HG03342 (cell line): Measurements from ENCODE around the gene ZNF536.

Source experiments
- ATAC-seq: cut with Tn5 transposase; IDR thresholded peaks from one replicate; pipeline ENCODE4 v1.9.1; 2021; ENCODE audit warnings: mild to moderate bottlenecking, moderate library complexity; ENCODE audit not compliant: unreplicated experiment

ZNF536 gene

DNA sequence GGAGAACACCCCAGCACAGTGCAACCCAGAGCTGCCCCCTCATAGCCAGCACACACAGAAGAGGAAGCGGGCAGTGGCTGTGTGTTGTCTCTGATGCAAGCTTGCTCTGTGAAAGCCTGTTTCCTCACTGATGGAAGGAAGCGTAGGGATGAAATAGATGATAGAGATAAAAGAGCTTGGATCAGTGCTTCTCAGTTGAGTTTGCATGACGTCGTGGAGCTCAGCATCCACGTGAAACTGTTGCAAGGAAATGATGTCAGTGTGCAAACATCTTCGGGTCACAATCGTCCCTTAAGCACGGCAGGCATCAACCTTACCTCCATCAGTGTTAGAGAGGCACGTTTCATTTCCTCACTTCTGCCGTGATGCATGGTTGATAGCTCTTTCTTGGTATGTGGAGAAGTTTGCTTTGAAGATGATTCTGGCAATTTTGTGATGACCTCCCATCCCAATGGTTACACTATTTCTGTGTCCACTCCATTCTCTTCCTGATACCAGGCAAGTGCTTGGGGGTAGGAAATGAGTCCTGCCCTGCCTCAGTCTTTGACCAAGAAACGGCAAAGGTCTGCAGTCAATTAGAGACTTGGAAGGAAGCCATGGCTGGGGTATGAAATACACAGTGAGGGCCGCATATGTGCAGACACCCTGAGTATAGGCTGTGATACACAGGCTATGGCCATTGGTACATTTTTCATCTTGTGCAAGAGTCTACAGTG is 183.0 kb downstream of the ZNF536 start:
- ATAC-seq: no peak

DNA sequence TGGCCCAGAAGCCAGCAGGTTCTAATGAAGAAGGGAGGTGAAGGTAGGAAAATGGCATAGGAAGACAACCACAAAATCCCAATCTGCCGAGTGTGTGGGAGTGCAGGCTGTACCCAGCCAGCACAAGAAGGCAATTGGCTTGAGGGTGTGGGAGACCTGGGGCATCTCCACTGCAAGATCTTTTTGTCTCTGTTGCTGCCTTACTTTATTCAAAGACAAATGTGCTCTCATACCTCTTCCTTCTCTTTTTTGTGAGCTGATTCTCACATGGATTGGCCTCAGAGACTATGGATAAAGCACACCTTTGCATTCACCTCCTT is 183.6 kb downstream of the ZNF536 start:
- ATAC-seq: no peak

DNA sequence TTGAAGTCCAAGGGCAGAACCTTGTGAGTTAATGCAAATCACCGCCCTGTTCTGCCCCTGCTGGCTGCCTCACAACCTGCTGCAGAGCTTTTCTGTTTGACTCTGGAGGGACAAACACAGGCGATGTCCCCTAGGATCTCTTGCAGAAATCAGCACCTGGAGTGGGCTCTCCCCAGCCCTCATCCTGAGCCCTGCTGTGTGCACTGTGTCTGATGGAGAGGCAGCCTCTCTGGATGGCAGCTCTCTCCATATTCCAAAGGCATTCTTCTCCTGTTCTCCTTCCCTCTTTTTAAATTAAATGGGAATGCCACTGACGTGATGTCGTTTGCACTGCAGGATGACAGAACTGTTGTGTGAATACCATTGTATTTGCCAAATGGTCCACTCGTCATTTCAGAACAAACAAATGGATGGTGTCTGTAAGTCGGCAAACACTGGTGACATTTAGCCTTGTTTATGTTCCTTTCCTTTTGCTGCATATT is 184.1 kb downstream of the ZNF536 start:
- ATAC-seq: no peak

DNA sequence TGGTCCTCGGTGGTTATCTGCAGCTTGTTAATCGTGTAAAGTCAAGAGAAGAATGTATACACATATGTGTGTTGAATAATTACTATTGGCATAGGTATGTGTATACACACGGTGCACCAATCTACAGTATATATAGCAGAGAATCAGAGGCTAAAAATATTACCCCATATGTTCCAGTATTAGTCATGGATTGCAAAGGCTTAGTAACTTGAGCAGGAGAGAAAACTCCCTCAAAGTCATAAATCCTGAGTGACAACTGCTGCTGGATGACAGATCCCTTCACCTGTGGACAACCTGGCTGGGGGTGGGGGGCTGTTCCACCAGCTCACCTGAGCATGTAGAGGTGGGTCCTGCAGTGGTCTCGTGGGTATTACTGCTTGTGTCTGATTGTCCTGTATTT is 185.0 kb downstream of the ZNF536 start:
- no peak for ATAC-seq

DNA sequence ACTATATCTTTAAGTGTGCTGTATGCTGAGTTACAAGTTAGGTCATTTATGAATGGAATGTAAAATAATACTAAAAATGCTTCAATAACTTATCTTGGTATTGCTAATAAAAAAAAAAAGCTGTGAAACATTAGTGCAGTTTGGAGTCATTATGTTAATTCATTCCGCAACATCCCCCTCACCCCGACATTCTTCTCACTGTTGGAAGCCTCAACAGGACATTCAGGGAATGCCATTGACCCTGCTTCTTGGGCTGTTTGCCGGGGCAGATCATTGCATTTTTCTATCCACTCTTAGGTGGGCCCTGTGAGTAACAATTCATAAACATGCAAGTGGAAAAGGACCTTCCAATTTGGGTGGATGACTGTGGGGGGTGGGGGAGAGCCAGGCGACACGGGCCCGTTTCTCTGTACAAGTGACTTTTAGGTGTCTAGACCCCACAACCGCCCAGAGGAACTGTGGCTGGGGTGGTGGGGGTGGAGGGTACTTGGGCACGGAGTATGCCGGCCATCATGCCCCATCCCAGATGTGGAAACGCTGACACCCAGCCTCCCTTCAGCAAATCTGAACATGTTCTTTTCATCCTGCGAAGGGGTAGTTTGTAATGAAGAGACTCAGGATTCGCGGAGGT is 185.9 kb downstream of the ZNF536 start:
- no peak for ATAC-seq

DNA sequence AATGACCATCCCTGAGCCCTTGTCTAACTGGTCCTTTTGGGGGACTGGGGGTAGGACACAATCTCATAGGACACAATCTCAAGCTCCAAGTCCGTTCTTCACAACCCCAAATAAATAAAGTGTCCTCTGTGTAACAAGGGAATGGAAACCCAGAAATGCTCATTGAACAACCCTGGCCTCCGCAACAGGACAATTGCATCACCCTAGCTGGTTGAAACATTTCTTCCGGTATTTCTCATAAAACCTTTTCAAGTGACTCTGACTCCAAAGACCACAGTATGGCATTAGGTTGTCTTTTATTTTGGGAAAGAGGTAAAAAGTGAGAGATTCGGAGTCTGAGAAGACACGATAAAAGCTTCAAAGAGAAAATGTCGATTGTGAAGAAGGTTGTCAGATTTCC is 186.6 kb downstream of the ZNF536 start:
- no peak for ATAC-seq

DNA sequence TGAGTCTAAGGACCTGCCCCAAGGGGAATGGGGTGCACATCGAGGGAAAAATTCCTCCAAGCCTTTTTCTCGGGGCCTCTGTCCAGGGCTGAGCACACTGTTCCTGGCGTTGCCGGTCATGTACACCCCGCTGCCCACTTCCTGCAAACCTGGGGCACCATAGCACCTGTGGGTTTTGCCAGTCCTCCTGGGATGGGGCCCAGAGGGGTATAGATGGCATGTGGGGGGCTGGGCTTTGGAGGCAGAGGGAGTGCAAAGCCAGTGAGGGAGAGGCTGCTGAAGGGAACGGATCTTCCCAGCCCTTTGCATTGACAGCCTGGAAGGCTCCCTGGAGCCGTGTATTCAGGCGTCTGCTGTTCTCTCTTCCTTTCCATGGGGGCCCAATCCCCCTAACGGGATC is 187.3 kb downstream of the ZNF536 start:
- ATAC-seq: no peak

DNA sequence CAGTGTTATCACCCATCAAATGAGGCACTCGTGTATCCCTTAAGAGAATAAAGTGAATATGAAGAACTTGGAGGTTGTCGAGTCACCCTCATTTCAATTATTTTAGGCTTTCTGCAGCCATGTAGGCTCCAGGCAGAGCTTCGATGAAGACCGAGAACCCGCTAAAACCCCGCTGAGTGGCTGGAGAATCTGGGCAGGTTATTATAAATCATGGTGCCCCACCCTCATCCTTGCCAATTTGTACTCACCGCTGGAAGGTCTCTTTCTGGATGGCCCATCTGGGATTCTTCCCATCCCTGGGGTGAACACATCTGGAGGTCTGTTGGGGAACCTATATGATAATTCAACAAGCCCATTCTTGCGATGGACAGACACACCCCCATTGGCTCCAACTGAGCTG is 190.8 kb downstream of the ZNF536 start:
- no peak for ATAC-seq

DNA sequence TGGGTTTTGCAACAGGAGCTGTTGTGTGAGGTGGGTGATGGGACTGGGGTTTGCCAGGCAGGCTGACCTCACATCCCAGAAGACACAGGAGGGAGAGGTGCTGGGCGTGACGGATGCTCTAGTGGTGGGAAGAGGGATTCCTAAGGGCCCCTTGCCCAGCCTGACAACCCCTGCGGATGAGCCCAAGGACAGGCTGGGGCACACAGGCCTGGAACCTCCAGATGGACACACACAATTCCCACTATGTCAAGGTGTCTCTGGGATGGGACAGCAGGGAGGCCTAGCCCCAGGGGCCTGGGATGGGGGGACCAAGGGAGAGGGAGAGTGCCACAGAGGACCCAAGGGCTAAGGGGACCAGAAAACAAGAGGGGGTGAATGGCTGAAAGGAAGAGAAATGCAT is 191.5 kb downstream of the ZNF536 start:
- ATAC-seq: no peak

DNA sequence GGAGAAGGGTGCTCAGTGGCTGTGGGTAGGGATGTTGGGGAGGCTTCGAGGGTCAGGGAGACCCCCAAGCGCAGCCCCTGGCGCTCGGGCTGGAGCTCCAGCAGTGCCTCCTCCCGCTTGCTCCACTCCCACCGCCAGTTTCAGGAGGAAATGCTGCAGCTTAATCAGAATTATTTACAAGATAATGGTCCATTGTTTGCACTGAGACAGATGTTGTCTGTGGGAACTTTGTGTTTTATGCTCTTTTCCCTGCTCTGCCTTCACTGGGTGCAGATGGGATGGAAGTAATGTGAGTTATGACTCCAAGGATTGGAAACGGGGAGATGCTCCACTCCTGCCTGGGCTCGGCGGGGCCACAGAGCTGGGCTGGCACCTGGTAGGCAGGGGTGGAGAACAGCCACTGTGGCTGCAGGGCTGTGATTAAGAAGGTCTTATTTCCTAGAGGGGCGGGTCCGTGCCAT is 192.4 kb downstream of the ZNF536 start:
- no peak for ATAC-seq

DNA sequence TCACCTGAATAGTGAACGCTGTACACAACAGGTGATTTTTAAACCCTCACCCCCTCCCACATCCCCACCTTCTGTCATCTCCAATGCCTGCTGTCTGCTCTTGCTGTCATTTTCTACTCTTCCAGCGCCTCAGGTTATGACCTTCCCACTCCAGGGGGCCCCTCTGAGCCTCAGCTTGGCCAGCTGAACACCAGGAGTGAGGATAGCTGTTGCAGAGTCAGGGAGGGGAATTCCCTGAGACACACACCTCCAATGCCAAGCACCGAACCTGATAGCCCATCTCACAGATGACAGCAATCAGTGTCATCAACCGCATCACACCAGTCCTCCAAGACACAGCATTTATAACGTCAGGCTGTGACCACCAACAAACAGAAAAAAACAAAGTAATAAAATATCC is 193.5 kb downstream of the ZNF536 start:
- ATAC-seq: no peak

DNA sequence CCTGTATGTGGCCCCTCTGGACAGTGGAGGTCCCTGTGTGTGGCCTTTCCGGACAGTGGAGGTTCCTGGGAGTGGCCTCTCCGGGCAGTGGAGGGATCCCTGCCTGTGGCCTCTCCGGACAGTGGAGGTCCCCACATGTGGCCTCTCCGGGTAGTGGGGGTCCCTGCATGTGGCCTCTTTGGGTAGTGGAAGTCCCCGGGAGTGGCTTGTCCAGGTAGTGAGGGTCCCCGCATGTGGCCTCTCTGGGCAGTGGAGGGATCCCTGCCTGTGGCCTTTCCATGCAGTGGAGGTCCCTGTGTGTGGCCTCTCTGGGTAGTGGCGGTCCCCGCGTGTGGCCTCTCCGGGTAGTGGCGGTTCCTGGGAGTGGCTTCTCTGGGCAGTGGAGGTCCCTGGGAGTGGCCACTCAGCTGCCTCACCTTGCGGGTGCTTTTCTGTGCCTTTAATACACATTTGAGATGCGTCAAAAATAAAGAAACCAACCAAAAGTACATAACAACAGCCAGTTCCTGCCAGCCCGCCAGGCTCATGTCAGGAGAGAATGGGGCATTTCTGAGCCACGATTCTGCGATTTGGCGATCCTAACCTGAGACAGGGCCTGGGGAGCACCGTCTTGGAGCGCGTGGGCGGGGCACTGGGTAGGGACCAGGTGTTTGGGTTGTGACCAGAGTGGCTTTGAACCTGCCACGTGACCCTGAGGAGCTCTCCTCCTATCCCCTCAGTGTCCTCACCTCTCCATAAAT is 194.7 kb downstream of the ZNF536 start:
- ATAC-seq: no peak

DNA sequence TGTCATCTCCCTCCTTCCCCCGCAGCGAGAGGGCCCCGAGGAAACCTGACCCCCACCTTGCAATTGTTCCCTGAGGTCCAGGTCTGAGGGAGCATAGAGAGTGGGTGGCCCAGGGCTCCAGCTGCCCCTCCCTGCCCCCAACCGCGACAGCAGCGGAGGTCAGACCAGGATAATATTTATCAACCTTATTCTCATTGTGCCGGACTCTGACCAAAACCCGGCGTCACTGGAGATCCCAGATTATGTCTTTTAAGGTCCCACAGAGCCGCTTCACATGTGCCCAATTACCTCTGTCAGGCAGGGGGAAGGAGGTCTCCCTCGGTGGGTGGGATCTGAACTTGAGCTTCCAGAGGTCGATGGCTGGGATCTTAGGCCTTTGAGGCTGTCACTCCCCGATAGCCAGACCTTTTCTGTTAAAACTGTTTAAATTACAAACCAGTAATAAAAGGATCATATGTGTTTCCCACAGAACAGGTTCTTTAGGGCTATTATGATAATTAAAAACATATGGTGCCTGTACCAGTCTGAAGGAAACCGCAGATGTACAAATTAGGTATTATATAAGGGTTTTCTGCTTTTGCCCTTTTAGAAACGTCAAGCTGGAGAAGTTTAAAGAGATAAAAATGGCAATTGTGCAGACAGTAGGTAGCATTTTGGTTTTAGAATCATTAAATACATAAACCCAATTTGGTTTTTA is 195.5 kb downstream of the ZNF536 start:
- ATAC-seq: no peak

DNA sequence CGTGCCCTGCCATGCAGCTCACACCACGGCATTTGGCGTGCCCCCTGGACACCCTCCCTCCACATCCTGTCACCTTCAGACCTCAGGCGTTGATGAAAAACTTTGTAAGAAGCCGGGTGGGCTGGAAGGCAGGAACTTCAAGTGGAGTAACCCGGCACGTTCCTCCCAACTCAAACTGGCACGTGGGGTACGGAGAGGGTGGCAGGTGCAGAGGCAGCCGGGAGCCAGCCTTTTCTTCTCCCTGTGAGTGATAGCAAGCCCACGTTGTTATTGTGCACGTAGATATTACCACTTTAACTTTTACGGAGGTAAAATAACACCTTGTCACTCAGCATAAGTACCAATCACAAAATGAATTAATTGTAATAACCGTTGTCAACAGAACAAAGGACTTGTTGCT is 198.0 kb downstream of the ZNF536 start:
- no peak for ATAC-seq

DNA sequence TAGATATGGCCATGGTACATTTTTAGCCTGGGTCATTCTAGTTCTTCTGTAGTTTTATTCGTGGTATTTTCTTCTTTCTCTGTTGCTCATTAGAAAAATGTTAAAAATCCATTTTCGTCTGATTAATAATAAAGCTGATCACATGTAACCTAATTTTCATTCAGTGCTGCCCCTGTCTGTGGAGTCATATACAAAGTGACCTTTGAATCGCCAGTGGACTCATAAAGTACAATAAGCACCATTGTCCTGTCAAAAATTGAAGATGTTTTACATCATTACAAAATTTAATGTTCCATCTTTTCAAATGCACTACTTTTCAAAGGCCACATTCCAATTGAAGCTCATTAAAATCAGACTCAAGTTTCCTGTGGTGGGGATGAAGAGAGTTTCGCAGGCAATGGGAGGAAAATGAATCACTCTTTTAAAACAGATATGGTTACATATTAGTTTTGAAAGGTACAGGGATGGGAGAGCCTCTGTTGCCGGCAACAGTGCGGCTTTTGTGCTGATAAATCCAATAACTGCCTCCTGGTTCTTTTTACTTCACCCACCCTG is 205.4 kb downstream of the ZNF536 start:
- ATAC-seq: no peak

DNA sequence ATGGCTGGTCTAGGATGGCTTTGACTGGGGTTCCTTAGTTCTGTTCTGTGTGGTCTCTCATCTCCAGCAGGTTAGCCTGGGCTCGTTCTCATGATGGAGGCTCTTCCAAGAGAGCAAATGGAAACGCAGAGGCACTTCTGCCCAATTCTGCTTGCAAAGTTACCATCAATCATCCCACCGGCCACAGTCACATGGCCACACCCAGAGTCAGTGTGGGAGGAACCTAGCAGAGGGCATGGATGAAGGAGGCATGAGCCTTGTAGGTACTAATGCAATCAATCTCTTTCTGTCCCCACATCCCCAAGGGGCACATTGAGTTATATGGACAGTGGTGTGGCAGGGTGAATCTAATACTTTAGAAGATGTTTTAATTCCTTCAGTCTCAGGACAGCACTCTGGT is 207.2 kb downstream of the ZNF536 start:
- no peak for ATAC-seq

DNA sequence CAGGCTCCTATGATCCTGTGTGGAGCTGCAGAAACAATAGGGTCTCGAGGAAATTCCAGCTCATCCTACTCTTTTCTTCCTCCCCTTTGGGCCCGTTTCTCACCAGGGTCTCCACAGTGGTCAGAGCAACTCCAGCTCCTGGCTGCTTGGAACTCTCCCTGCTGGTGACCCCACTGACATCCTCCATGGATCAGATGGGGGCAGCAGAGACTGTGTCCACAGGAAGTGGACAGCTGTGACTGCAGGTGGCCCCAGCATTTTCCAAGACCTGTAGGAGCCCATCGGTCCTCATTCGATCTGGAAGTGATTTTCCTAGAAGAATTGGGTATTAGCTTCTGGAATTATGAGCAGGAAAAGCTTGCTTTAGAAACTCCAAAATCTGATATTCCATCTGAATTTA is 208.5 kb downstream of the ZNF536 start:
- no peak for ATAC-seq

DNA sequence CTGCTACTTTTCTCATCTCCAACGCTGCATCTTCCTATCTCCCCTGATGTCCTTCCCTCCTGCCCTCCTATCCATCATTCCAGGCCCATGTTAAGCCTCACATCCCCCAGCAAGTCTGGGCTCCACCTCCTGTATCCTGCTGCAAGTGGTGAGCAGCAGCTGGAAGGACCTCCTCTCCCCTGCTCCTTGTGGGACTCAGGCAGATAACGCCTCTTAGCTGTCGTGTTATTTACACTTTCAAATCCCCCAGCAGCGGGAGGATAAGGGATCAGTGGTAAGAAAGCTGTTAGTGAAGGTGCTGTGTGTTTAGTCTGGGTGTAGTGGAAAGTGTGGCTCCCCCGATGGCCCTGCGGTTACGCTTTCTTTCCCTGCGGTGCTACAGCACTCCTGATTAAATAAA is 211.9 kb downstream of the ZNF536 start:
- ATAC-seq: no peak

DNA sequence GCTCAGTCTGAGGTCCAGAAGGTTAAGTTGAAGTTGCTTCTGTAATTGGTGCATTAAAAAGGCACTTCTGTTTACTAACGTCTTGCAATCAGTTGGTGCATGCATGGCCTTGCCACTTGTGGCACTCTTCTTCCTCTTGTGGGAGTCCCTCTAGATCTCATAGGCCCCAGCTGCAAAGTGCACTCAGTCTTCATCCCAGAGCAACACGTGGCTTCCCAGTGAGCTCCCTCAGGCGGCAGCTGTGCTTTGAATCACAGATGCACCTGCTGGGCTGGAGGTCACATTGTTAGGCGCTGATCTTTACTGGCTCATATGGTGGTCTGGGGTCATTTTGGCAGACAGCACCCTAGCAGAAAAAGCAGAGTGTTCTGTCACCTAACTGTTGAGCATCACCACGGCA is 215.7 kb downstream of the ZNF536 start:
- ATAC-seq: no peak

DNA sequence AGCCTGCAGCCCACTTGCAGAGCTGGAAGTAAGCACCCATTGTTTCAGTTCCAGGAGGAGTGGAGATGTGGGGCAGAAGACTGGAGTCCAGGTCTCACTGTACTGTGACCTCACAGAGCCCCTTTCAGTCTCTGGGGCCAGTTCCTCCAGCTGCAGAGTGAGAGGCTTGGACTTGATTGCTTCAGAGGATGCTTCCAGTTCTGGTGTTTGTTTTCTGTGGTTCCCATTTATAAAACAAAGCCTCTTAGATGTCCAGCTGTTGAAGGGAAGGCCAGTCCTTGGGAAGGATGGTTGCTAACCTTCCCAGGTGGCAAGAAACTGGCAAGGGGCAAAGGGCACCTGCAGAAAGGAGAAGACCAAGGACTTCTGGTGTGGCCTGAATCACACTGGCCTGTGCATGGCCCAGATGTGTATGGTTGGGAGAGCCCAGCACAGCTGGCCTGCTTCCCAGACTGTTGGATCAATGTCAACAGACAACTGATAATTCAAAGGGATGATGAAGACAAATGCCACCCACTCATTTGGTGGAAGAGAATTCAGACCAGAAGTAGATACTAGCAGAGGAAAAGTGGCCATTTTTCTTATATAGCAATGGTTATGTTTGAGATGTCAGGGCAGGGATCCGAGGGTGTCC is 218.5 kb downstream of the ZNF536 start:
- no peak for ATAC-seq

DNA sequence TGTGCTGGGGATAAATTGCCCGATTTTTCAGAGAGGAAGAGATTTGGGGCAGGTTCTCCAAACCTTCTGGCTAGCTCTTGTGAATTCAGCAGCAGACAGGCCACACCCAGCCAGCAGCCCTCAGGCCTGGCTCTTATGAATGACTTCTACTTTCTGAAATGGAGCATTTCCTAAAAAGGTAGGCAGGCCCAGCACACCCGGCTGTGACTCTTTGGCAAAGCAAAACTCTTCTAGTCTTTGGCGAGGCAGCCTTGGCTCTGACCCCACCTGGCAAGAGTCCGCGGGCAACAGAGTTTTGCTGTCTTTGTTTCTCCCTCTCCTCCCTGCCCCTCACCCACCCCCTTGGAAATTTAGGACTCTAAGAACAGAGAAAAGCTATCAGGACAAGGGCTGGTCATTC is 221.2 kb downstream of the ZNF536 start:
- ATAC-seq: no peak
